Stimulated activated memory B cell treated with anti-CD40 and anti-IgM and Interleukin-4, amounts not matched to agents 10 μg/mL and 1 μg/mL and 100 μg/mL, for 72 hours (primary cell): Measurements from ENCODE around the gene ZNF358.

Experiments
- ATAC-seq: fragments of 150-1000 bp; cut with Tn5 transposase; 2 replicates; pipeline ENCODE4 v1.10.0; 2021
- H3K27ac Mint-ChIP-seq: one replicate; pipeline ENCODE4 v1.8.0; 2022; ENCODE audit warnings: mild to moderate bottlenecking, mixed read lengths
- H3K27me3 Mint-ChIP-seq: one replicate; pipeline ENCODE4 v1.8.0; 2022; ENCODE audit warnings: mixed read lengths
- H3K36me3 Mint-ChIP-seq: one replicate; pipeline ENCODE4 v1.8.0; 2022; ENCODE audit warnings: mixed read lengths
- H3K4me1 Mint-ChIP-seq: one replicate; pipeline ENCODE4 v1.8.0; 2022; ENCODE audit warnings: mixed read lengths
- H3K4me3 Mint-ChIP-seq: one replicate; pipeline ENCODE4 v1.8.0; 2022; ENCODE audit warnings: mild to moderate bottlenecking, moderate library complexity, mixed read lengths
- H3K9me3 Mint-ChIP-seq: one replicate; pipeline ENCODE4 v1.8.0; 2022; ENCODE audit warnings: mixed read lengths

The ZNF358 gene

DNA sequence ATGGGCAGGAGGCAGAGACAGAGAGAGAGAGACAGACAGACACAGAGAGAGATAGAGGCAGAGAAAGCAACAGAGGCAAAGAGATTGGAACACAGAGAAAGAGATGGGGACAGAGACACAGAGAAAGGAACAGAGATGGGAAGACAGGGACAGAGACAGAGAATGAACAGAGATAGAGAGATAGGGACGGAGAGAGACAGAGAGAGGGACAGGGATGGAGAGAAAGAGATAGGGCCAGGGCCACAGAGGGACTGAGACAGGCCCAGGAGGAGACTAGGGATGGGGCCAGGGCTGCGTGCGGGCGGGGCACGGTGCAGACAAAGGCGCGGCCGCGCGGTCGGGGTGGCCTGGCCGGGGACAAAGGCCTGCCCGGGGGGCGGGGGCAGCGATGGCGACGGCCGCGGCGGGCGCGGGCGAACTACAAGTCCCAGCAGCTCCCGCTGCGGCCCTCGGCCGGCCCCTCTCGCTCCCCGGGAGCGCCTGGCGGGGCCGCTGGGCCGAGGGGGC is at the start of gene ZNF358:
TSS of gene ZNF358 (plus strand) at position 459 of the 507 bp plus-strand sequence. CDS start 3,140 bp downstream, outside the sequence.
- Mint-ChIP-seq H3K4me1 (peaks cover 8% of the 10 kb centered on the region), H3K27ac (peak within 1 kb of the TSS; percentile 84), H3K9me3 (no peaks in the 10 kb centered on the region), H3K36me3 (no peaks in the 10 kb centered on the region), H3K27me3 (peaks cover 23% of the 10 kb centered on the region), H3K4me3 (peak within 1 kb of the TSS; percentile 82)
- ATAC-seq, result peak; percentile 77

DNA sequence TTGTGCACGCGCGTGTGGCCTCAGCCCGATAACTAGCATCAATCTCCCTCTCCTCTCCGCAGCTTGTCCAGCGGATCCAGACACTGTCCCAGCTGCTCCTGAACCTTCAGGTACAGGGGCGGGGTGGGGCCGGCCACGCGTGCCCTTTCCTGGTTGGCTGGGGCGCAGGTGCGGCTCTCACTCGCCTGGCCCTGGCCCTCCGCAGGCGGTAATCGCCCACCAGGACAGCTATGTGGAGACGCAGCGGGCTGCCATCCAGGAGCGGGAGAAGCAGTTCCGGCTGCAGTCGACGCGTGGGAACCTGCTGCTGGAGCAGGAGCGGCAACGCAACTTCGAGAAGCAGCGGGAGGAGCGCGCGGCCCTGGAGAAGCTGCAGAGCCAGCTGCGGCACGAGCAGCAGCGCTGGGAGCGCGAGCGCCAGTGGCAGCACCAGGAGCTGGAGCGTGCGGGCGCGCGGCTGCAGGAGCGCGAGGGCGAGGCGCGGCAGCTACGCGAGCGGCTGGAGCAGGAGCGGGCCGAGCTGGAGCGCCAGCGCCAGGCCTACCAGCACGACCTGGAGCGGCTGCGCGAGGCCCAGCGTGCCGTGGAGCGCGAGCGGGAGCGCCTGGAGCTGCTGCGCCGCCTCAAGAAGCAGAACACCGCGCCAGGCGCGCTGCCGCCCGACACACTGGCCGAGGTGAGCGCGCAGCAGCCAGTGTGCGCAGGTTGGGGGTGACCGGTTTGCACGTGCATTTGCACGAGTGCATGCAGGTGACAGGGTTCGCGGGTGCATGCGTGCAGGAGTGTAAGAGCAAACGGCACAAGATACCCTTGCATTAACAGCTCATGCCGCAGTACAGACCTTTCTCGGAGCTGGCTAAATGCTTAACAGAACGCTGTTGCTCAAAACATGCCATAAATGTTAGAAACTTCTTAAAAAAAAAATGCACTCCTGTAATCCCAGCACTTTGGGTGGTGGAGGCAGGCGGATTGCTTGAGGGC is 48.6 kb upstream of the ZNF358 start:
- ATAC-seq, result no peak
- H3K4me1 Mint-ChIP-seq, result peaks cover 9% of the 10 kb centered on the region

DNA sequence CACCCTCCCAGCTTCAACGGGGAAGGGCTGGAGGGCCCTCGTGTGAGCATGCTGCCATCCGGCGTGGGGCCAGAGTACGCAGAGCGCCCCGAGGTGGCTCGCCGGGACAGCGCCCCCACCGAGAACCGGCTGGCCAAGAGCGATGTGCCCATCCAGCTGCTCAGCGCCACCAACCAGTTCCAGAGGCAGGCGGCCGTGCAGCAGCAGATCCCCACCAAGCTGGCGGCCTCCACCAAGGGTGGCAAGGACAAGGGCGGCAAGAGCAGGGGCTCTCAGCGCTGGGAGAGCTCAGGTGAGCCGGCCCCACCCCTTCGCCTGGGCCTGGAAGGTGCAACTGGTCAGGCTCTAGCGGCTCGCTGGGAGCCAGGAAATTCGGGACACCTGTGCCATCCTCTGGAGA is 47.1 kb upstream of the ZNF358 start:
- Mint-ChIP-seq H3K4me3 (no peak overlapping the region), H3K27ac (no peak overlapping the region), H3K4me1 (peaks cover 24% of the 10 kb centered on the region), H3K9me3 (no peaks in the 10 kb centered on the region), H3K27me3 (no peaks in the 10 kb centered on the region), H3K36me3 (peaks cover 40% of the 10 kb centered on the region)
- no peak for ATAC-seq

More for the DNA sequence above, 48.6 kb upstream of the ZNF358 start:
- H3K27ac Mint-ChIP-seq, result no peak overlapping the region
- H3K4me3 Mint-ChIP-seq, result no peak overlapping the region
- H3K36me3 Mint-ChIP-seq, result peaks cover 41% of the 10 kb centered on the region
- H3K9me3 Mint-ChIP-seq, result no peaks in the 10 kb centered on the region
- H3K27me3 Mint-ChIP-seq, result no peaks in the 10 kb centered on the region

DNA sequence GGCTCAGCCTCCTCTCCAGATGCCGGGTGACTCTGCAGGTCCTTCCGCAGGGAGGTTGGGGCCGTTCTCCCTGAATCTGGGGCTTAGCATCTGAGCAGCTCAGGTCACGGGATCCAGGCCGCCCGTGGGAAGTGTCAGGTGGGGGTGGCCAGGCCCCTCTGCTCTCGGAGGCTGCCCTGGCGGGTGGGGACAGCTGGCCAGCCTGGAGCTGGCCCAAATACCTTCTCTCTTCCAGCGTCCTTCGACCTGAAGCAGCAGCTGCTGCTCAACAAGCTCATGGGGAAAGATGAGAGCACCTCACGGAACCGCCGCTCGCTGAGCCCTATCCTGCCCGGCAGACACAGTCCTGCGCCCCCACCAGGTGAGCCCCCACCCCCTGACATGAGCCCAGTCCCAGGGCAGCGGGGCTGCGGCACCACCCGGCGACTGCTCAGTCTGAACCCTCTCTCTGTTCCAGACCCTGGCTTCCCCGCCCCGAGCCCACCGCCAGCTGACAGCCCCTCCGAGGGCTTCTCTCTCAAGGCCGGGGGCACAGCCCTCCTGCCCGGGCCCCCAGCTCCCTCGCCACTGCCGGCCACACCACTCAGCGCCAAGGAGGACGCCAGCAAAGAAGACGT is 46.1 kb upstream of the ZNF358 start:
- H3K27ac Mint-ChIP-seq, result no peak overlapping the region
- ATAC-seq, result no peak

DNA sequence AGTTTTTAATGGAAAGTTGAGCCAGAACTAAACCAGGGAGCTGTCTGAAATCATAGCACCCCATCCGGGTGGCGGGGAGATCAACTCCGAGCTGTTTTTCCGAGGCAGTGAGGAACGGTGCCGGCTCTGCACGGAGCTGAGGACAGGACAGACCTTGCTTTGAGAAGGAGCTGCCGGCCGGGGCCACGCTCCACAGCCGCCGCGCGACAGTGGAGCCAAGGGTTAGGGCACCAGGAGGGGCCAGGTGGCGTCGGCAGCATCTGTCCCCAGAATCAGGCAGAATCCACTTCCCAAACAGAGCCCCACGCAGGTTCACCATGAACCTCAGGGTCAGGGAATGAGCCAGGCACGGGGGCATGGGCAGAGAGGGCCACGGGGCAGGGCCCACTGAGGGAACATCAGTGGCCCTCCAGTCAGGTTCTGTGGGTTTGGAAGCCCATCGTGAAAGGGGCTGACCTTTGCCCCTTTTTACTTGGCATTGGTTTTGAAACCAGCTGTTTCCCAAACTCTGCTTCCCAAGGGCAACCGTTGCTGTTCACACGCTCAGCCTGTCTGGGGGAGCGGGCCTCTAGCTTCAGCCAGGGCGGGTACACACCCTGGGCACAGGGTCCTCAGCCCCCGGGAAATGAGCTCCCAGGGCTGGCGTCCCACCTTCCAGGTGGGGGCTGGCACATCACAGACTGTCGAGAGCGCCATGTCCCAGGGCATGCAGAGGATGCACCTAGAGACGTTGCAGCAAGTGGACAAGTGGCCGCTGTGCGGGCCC is 45.2 kb upstream of the ZNF358 start:
- no peak overlapping the region for H3K4me3 Mint-ChIP-seq
- H3K27me3 Mint-ChIP-seq, result no peaks in the 10 kb centered on the region
- no peak overlapping the region for H3K27ac Mint-ChIP-seq
- no peaks in the 10 kb centered on the region for H3K9me3 Mint-ChIP-seq
- no peak for ATAC-seq
- H3K4me1 Mint-ChIP-seq, result peaks cover 27% of the 10 kb centered on the region
- H3K36me3 Mint-ChIP-seq, result peaks cover 38% of the 10 kb centered on the region

More for the DNA sequence above, 46.1 kb upstream of the ZNF358 start:
- peaks cover 27% of the 10 kb centered on the region for H3K4me1 Mint-ChIP-seq
- no peak overlapping the region for H3K4me3 Mint-ChIP-seq
- no peaks in the 10 kb centered on the region for H3K9me3 Mint-ChIP-seq
- H3K36me3 Mint-ChIP-seq, result peaks cover 38% of the 10 kb centered on the region
- no peaks in the 10 kb centered on the region for H3K27me3 Mint-ChIP-seq

DNA sequence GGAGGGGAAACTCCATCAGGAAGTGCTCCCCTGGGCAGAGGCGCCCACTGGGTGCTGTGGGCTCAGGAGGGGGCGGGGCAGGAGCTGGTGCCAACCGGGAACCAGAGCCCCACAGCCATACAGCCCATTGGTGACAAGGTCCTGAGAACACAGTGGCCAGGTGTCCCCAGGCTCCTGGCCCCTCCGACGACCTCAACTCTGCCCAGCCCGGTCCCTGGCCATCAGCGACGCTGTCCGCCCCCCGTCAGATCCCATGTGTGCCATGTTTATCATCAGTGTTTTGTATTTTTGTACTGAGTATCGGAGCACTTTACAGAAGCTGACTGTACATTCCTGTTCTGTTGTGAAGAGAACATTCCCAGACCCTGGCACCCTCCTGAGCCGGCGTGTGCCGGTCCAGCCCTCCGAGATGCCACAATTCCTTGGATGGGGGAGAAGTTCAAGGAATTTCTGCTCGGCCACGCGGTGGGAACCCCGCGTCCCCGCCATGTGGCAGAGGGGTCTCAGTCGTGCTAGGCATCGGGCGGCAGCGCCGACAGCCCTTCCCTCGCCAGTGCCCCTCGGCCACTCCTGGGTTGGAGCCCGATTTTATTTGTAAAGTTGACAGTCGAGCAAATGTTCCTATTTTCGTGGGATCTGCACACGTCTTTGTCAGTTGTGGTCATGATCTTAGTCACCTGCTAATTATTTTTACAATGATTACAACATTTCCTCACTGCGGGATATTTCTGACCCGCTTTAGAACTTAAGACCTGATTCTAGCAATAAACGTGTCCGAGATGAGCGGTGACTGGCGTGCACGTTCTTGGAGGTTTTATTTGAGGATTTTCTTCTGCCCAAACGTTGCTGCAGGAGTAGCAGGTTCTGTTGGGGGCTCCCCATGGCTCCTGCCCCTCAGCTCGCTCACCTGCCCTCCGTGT is 43.9 kb upstream of the ZNF358 start:
- Mint-ChIP-seq H3K9me3 (no peaks in the 10 kb centered on the region), H3K4me3 (peak overlapping the region; percentile 31), H3K4me1 (peaks cover 27% of the 10 kb centered on the region), H3K27ac (peak overlapping the region; percentile 90), H3K27me3 (no peaks in the 10 kb centered on the region), H3K36me3 (peaks cover 38% of the 10 kb centered on the region)
- no peak for ATAC-seq

DNA sequence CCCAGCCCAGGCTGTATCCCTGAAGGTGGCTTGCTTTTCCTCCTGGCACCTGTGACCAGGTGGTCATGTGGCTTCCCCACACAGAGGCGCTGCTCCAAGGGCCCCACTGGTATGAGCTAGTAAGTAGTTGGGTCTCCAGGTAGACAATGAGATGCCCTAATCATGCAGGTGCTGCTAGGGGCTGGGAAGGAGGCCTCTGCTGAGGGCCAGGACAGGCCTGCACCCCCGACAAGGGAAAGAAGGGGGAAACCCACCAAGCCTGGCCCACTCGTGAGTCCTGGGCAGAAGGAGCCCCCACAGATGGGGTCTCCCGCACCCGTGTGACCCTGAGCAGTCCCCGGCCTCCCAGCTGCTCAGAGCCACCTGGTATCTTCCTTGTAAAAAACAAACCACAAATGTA is 40.2 kb upstream of the ZNF358 start:
- H3K4me3 Mint-ChIP-seq, result no peak overlapping the region
- H3K27me3 Mint-ChIP-seq, result no peaks in the 10 kb centered on the region
- no peak overlapping the region for H3K27ac Mint-ChIP-seq
- no peaks in the 10 kb centered on the region for H3K9me3 Mint-ChIP-seq
- ATAC-seq, result no peak
- H3K36me3 Mint-ChIP-seq, result peaks cover 26% of the 10 kb centered on the region
- peaks cover 27% of the 10 kb centered on the region for H3K4me1 Mint-ChIP-seq

DNA sequence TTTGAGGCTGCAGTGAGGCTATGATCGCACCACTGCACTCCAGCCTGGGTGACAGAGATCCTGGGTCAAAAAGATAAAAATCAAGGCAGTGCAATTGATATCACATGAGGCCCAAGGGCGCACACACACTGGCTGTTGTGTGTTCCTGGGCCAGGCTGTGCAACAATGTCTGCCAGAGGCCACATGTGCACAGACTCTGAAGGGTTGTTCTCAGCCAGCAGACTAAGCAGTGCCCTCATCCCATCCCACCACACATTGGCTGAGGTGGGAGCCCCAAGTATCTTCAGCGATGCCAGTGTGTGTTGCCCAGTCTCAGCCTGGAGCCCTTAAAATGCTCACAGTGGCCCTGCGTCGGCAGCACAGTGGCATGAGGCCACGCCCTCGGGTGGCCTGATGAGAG is 39.7 kb upstream of the ZNF358 start:
- ATAC-seq, result no peak
- Mint-ChIP-seq H3K4me1 (peaks cover 27% of the 10 kb centered on the region), H3K9me3 (no peaks in the 10 kb centered on the region), H3K36me3 (peaks cover 22% of the 10 kb centered on the region), H3K27ac (peak overlapping the region; percentile 30), H3K4me3 (no peak overlapping the region), H3K27me3 (no peaks in the 10 kb centered on the region)

DNA sequence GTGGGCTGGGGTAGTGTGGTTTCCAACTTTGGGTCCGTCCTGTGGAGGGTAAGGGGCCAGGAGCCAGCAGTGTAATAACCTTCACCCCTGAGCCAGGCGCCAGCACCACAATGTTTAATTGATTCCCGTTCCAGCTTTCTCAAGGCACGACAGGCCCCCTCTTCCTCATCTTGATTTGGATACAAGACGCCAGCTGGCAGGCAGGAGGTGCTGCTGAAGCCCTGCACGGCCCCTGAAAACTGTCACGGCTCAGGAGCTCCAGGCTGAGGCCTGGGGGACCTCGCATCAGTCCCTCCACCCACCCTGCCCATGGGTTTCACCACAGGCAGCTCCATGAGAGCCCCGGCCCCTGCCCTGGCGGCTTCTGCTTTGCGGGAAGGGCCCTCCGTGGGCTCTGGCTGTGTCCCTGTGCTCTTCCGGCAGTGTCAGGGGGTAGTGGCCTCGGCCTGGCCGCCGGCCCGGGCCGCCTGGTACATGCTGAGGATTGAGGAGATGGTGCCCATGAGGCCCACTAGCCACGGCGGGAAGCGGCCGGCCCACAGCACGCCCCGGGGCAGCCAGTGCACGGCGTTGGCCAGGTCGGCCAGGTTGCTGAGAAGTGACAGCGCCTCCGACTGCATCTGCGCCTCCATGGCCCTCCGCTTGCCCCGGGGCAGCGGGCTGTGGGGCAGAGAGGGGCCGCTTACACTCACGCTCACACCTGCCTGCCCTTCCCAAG is 39.0 kb upstream of the ZNF358 start:
- Mint-ChIP-seq H3K27me3 (no peaks in the 10 kb centered on the region), H3K9me3 (no peaks in the 10 kb centered on the region), H3K27ac (peak overlapping the region; percentile 30), H3K4me1 (peaks cover 21% of the 10 kb centered on the region), H3K36me3 (peaks cover 15% of the 10 kb centered on the region), H3K4me3 (no peak overlapping the region)
- no peak for ATAC-seq

DNA sequence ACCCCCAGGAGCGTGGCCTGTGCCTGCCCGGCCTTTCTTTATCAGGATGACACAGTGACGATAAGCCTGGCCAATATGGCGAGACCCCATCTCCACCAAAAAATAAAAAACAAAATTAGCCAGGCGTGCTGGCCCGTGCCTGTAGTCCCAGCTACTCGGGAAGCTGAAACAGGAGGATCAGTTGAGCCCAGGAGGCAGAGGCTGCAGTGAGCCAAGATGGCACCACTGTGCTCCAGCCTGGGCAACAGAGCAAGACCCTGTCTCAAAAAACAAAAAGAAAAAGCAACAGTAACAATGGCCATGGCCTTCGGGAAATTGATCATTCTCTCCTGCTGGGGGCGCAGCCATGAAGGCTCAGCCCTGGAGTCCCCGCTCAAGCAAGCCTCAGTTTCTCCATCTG is 38.1 kb upstream of the ZNF358 start:
- H3K27ac Mint-ChIP-seq, result no peak overlapping the region

DNA sequence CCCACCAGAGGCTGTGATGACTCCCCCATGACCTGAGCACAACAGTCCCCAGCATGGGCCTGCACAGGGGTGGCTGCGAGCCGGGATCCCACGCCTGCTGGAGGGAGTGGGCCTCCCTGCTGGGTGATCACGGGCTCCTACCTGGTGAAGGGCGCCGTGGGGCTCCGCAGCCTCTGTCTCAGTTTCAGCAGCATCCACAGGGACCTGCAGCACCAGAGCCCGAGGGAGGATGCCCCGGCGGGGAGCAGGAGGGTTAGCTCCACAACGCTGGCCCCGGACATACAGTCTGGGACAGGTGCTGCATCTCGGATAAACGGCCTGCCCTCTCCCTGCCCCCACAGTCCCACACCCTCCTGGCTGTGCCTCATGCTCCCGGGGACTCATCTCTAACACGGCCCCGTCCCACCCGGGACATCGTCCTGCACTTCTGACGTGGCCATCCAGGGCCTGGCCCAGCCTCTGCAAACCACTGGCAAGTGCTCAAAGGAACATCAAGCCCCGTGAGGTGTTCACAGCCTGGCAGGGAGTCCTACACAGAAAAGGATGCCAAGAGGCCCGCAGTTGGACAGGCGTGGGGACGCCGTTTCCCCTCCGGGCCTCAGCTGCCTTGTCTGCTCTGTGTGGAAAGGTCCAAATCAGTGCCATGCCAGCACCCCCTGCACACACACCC is 37.6 kb upstream of the ZNF358 start:
- Mint-ChIP-seq H3K36me3 (peaks cover under 1% of the 10 kb centered on the region), H3K27me3 (peaks cover 6% of the 10 kb centered on the region), H3K9me3 (no peaks in the 10 kb centered on the region), H3K4me1 (peaks cover 12% of the 10 kb centered on the region), H3K27ac (no peak overlapping the region), H3K4me3 (no peak overlapping the region)
- ATAC-seq, result peak; percentile 2

More for the DNA sequence above, 38.1 kb upstream of the ZNF358 start:
- Mint-ChIP-seq H3K36me3 (peaks cover 6% of the 10 kb centered on the region), H3K4me3 (no peak overlapping the region), H3K27me3 (peaks cover under 1% of the 10 kb centered on the region), H3K9me3 (no peaks in the 10 kb centered on the region), H3K4me1 (peaks cover 13% of the 10 kb centered on the region)
- no peak for ATAC-seq

DNA sequence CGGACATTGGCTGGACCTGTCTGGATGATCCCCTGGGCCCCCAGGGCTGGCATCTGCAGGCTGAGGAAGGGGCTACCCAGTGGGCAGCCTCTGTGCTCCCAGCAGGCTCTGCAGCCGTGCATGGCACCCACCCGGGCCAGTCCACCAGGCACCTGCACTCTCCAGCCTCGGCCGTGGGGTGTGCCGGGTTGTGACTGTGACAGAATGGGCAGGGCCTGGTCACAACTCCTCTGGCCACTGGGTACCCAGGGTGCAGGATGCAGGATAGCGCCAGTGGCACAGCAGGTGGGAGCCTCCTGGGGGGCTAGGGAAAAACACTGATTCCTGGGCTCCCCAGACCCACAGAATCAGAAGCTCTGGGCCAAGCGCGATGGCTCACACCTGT is 37.1 kb upstream of the ZNF358 start:
- H3K36me3 Mint-ChIP-seq, result no peaks in the 10 kb centered on the region
- peak; percentile 27 for ATAC-seq
- no peak overlapping the region for H3K27ac Mint-ChIP-seq
- H3K4me3 Mint-ChIP-seq, result no peak overlapping the region
- H3K4me1 Mint-ChIP-seq, result peaks cover 10% of the 10 kb centered on the region
- H3K27me3 Mint-ChIP-seq, result peaks cover 9% of the 10 kb centered on the region
- no peaks in the 10 kb centered on the region for H3K9me3 Mint-ChIP-seq

DNA sequence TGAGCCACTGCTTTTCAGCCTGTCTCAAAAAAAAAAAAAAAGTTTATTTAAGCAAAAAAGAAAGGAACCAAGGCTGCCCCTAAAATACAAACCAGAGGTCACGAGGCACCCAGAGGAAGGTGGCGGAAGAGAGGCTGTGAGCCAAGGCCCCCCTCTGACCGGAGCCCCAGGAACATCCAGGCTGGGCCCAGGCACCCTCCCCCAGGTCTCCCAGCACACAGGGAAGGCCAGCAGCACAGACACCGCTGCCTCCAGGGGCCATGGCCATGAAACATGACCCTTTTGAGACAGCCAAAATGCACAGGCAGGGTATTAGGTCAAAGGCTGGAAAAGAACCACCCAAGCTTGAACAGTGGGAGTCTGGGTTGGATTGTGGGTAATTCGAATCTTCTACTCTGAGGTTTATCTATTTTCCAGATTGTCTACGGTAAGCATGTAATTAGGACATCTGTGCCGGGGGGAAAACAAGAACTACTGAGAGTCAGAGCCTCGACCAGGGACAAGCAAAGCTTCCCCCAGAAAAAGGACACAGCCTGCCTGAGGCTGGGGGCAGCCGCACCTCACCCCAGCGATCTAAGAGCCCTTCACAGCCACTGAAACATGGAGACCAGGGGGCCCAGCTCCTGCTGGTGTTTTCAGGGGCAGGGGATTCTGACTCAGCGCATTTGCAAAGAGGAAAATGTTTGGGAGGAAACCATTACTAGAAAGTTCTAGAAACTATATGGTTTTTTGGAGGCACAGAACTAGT is 35.5 kb upstream of the ZNF358 start:
- no peaks in the 10 kb centered on the region for H3K36me3 Mint-ChIP-seq
- no peaks in the 10 kb centered on the region for H3K9me3 Mint-ChIP-seq
- peaks cover 9% of the 10 kb centered on the region for H3K27me3 Mint-ChIP-seq
- peaks cover 8% of the 10 kb centered on the region for H3K4me1 Mint-ChIP-seq
- no peak overlapping the region for H3K27ac Mint-ChIP-seq
- no peak overlapping the region for H3K4me3 Mint-ChIP-seq
- no peak for ATAC-seq
